Upper lobe of left lung (tissue), 4 donors: Measurements from ENCODE around the gene NRXN3.

Experiments
- EP300 ChIP-seq, 4 donors: sonication (generic); formaldehyde crosslinking; IDR thresholded peaks; one replicate each; pipeline ENCODE4 v1.5.1; 2017; ENCODE audit warnings: antibody characterized with exemption in 4 of 4, control low read depth in 2 of 4
- POLR2AphosphoS5 ChIP-seq, 2 donors: sonication (generic); formaldehyde crosslinking; IDR thresholded peaks; one replicate each; pipeline ENCODE4 v1.5.1; 2017; ENCODE audit warnings: antibody characterized with exemption in 2 of 2
- TF ChIP-seq, protein P1 (sequence below), 6 experiments: fragments of 450-650 bp in 4 of 6; fragments of 200-600 bp in 2 of 6; sonication (generic) in 2 of 6; IDR thresholded peaks; one replicate each; pipeline ENCODE4 v1.5.1; 2016 to 2019; ENCODE audit warnings: antibody characterized with exemption in 6 of 6

DNA sequence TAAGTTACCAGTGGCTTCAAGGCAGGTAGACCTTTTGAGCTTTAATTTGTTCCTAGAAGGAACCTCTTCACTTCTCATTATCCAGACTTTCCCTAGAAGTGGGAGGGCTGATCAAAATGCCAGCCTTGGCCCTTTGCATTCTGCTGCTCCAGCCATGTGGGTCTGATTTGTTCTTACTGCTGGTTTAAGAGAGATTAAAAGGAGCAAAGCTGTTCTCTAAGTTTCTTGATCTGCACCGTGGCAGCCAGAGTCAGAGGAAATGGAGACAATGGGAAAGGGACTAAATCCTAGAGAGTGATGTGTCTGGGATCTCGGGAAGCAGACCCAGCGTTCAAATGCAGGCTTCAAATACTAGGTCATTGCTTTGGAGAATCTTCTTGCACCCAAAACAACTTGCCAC lies 1281.4 kb downstream of the NRXN3 start:
- TF ChIP-seq EP300 (IDR thresholded peaks at IDR 0.05) (no peak), POLR2AphosphoS5 (IDR thresholded peaks at IDR 0.05) (no peak)
- TF ChIP-seq, protein P1, sequence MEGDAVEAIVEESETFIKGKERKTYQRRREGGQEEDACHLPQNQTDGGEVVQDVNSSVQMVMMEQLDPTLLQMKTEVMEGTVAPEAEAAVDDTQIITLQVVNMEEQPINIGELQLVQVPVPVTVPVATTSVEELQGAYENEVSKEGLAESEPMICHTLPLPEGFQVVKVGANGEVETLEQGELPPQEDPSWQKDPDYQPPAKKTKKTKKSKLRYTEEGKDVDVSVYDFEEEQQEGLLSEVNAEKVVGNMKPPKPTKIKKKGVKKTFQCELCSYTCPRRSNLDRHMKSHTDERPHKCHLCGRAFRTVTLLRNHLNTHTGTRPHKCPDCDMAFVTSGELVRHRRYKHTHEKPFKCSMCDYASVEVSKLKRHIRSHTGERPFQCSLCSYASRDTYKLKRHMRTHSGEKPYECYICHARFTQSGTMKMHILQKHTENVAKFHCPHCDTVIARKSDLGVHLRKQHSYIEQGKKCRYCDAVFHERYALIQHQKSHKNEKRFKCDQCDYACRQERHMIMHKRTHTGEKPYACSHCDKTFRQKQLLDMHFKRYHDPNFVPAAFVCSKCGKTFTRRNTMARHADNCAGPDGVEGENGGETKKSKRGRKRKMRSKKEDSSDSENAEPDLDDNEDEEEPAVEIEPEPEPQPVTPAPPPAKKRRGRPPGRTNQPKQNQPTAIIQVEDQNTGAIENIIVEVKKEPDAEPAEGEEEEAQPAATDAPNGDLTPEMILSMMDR (IDR thresholded peaks at IDR 0.05): no peak
